ENCODE data around the gene ANKRD7.

- TF ChIP-seq, protein P1, sequence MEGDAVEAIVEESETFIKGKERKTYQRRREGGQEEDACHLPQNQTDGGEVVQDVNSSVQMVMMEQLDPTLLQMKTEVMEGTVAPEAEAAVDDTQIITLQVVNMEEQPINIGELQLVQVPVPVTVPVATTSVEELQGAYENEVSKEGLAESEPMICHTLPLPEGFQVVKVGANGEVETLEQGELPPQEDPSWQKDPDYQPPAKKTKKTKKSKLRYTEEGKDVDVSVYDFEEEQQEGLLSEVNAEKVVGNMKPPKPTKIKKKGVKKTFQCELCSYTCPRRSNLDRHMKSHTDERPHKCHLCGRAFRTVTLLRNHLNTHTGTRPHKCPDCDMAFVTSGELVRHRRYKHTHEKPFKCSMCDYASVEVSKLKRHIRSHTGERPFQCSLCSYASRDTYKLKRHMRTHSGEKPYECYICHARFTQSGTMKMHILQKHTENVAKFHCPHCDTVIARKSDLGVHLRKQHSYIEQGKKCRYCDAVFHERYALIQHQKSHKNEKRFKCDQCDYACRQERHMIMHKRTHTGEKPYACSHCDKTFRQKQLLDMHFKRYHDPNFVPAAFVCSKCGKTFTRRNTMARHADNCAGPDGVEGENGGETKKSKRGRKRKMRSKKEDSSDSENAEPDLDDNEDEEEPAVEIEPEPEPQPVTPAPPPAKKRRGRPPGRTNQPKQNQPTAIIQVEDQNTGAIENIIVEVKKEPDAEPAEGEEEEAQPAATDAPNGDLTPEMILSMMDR (IDR thresholded peaks at IDR 0.05) = no peak
- TF ChIP-seq POLR2A (IDR thresholded peaks at IDR 0.05) = no peak
These were observed 40.0 kb upstream of the ANKRD7 start for GRCh38 chr7:118184565-118184940.

Measured in prostate gland (tissue), 2 donors.